ENCODE measurements around the gene GRB2. TPM values are rescaled to one million over a fixed set of nuclear protein-coding genes. Genes with fewer than 3 reads are reported as not detected.

Gene GRB2
- total and polyA plus RNA-seq, 2 of the 8 experiments (the other 6 are each of a cell fraction or from before 2014, with no cell fraction given) = 44.2 to 101 TPM

DNA sequence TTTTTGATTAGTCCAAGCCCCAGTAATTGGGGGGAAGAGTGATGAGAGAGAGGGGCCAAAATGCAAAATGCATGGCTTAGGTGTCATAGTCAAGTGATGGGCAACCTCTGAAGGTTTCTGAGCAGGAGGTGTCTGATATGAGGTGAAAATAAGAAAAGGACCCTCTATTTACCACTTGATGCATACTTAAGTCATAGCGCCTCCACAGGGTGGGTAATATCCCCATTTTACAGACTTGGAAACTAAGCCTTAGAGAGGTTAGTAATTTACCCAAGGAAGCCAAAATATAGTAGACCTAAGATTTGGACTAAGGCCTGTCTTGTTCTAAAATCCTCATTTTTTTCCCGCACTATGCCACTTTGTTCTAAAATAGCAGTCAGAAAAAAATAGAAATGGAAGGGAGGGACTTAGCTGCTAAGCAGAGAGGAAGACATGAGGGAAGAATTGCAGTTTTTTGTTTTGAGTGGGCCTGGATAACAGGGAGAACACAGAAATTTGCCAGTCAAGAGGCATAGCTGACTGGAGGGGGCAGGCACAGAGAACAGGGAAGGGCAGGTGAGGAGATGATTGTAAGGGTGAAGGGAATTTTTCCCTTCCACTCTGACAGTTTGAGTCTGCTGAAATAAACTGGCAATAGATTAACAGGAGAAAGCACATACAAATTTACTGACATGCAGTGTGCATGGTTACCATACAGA is 2.3 kb upstream of the GRB2 start:
- 92% methylated on average over 2 of the region's 2 CpGs; no CpG with 5 or more reads in 1 of the 2 experiments for WGBS, 2 experiments (ENCODE audit: extremely low coverage in 1 of 2, insufficient coverage in 1 of 2, insufficient read length in 1 of 2, insufficient replicate concordance in 2 of 2, low coverage in 1 of 2, low lambda C conversion rate in 2 of 2, missing lambda C conversion rate in 1 of 2)
- Histone ChIP-seq H3K36me3 (ENCODE audit: control insufficient read depth in 2 of 4, insufficient read depth in 4 of 4, low read length in 3 of 4) (no peaks in the 10 kb centered on the region), H2BK120ac (replicated peaks; ENCODE audit: low read depth, low read length) (no peak overlapping the region), H3K18ac (ENCODE audit: extremely low read depth, low read length) (no peak overlapping the region), H3K27ac (ENCODE audit: low read depth, low read length) (no peak overlapping the region), H3K23ac (ENCODE audit: insufficient read length) (no peak overlapping the region), H4K91ac (replicated peaks; ENCODE audit: insufficient read length, low read length) (no peak overlapping the region), H3K56ac (replicated peaks; ENCODE audit: insufficient read length, low read depth, low read length) (no peak overlapping the region), H2AFZ (ENCODE audit: low read length) (peak overlapping the region; percentile 35; the same call in 1 of the 2 replicates), H2BK15ac (ENCODE audit: low read length) (no peak overlapping the region), H4K5ac (ENCODE audit: insufficient read length, low read depth, low read length) (no peak overlapping the region), H4K8ac (ENCODE audit: extremely low read depth, insufficient read depth, low read length) (no peak overlapping the region), H3K23me2 (ENCODE audit: low read depth, low read length) (peaks cover 6% of the 10 kb centered on the region; the same call in 1 of the 2 replicates), H2BK20ac (ENCODE audit: low read length) (no peak overlapping the region), H2BK5ac (ENCODE audit: low read depth, low read length) (no peak overlapping the region), H3K27me3 (replicated peaks in 1 of 4; ENCODE audit: control insufficient read depth in 3 of 4, extremely low read depth in 1 of 4, insufficient read depth in 3 of 4, low read length in 3 of 4) (no peaks in the 10 kb centered on the region), H4K20me1 (replicated peaks in 1 of 2; ENCODE audit: control insufficient read depth in 1 of 2, insufficient read depth in 2 of 2, low read length in 2 of 2) (peaks cover 0 to 2% of the 10 kb centered on the region in 2 experiments), H3K9me3 (ENCODE audit: insufficient read depth in 2 of 2, low read depth in 1 of 2, low read length in 1 of 2) (no peaks in the 10 kb centered on the region), H3K4ac (replicated peaks; ENCODE audit: insufficient read length, low read depth, low read length) (no peak overlapping the region), H2BK12ac (ENCODE audit: low read depth, low read length) (no peak overlapping the region), H3K9ac (replicated peaks in 1 of 4; ENCODE audit: extremely low read depth in 1 of 4, low read depth in 3 of 4, low read length in 3 of 4) (no peak overlapping the region), H3K79me2 (ENCODE audit: control insufficient read depth in 1 of 2, insufficient read depth in 2 of 2, low read length in 2 of 2) (peaks cover 8 to 24% of the 10 kb centered on the region in 2 experiments), H3K4me1 (replicated peaks in 1 of 4; ENCODE audit: control insufficient read depth in 3 of 4, insufficient read depth in 4 of 4, low read length in 3 of 4) (no peaks in the 10 kb centered on the region), H3K4me2 (ENCODE audit: insufficient read depth in 1 of 2, low read depth in 2 of 2, low read length in 2 of 2) (no peak overlapping the region; a peak in 1 of 4 replicates), H2AK5ac (ENCODE audit: low read depth, low read length) (no peak overlapping the region), H3K4me3 (ENCODE audit: extremely low read depth in 1 of 4, insufficient read depth in 2 of 4, low read depth in 3 of 4, low read length in 4 of 4) (no peak overlapping the region), H3K14ac (ENCODE audit: insufficient read length) (no peak overlapping the region), H3K79me1 (ENCODE audit: low read depth, low read length) (no peaks in the 10 kb centered on the region)
- ChIA-PET POLR2A (ENCODE audit: partially characterized antibody) (interaction anchor here (0.6 to 1.7 kb wide), 3 partner anchors 10 to 146 kb away, joined by 5 to 6 read pairs (median 5); partner anchors contain the start of genes GGA3 and MRPS7), CTCF (ENCODE audit: partially characterized antibody) (interaction anchor here (0.5 to 2.6 kb wide), 9 partner anchors 14 to 419 kb away, joined by 3 to 9 read pairs (median 4); no protein-coding TSS in a partner anchor)
- FAIRE-seq = no peak
- DNase-seq (ENCODE audit: low read depth in 1 of 2, low spot score in 2 of 2) = no peak
- TF ChIP-seq RAD21 (IDR thresholded peaks at IDR 0.05 in 1 of 2, conservative IDR thresholded peaks at IDR 0.05 in 1 of 2; ENCODE audit: low read depth in 2 of 2, low read length in 2 of 2) = 0 out of 4 replicates have a peak, but pooled peaks of 1 of the 2 experiments have one; percentile 3
- TF ChIP-seq KDM1A (IDR thresholded peaks at IDR 0.05; ENCODE audit: borderline replicate concordance, low read length) = 0 out of 2 replicates have a peak, but pooled peaks have one; percentile 27
- TF ChIP-seq, protein P1, sequence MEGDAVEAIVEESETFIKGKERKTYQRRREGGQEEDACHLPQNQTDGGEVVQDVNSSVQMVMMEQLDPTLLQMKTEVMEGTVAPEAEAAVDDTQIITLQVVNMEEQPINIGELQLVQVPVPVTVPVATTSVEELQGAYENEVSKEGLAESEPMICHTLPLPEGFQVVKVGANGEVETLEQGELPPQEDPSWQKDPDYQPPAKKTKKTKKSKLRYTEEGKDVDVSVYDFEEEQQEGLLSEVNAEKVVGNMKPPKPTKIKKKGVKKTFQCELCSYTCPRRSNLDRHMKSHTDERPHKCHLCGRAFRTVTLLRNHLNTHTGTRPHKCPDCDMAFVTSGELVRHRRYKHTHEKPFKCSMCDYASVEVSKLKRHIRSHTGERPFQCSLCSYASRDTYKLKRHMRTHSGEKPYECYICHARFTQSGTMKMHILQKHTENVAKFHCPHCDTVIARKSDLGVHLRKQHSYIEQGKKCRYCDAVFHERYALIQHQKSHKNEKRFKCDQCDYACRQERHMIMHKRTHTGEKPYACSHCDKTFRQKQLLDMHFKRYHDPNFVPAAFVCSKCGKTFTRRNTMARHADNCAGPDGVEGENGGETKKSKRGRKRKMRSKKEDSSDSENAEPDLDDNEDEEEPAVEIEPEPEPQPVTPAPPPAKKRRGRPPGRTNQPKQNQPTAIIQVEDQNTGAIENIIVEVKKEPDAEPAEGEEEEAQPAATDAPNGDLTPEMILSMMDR (IDR thresholded peaks at IDR 0.05; ENCODE audit: control extremely low read depth in 1 of 3, insufficient read depth in 1 of 3, low read depth in 1 of 3, low read length in 3 of 3) = no peak

Measured in H1 (cell line).